Stimulated activated CD4-positive, alpha-beta T cell treated with anti-CD3 and anti-CD28 coated beads, Interleukin-1b, Interleukin-23, amount 100 ng/mL, for 48 hours (primary cell): Measurements from ENCODE around the gene OGT.
"Not testable (repeated sequence)": the region's sequence is repeated elsewhere in the genome, so short reads cannot be mapped to it uniquely, and the experiment has no call there.

Experiments used
- DNase-seq: peaks from one replicate; pipeline ENCODE4 v3.0.0-alpha.2; 2020

OGT gene

GRCh38 chrX:71541210-71542022, 8.5 kb downstream of the OGT start:
- no peak for DNase-seq

- DNase-seq: no peak
These were observed 9.5 kb downstream of the OGT start for GRCh38 chrX:71542411-71542810.

GRCh38 chrX:71542825-71543224, 9.9 kb downstream of the OGT start:
- DNase-seq: no peak

GRCh38 chrX:71543316-71543715, 10.4 kb downstream of the OGT start:
- no peak for DNase-seq

- no peak for DNase-seq
These were observed 12.5 kb downstream of the OGT start for GRCh38 chrX:71545364-71545763.

GRCh38 chrX:71546879-71547278, 14.0 kb downstream of the OGT start:
- DNase-seq: no peak

GRCh38 chrX:71547339-71547738, 14.4 kb downstream of the OGT start:
- DNase-seq: no peak

- no peak for DNase-seq
These were observed 17.1 kb downstream of the OGT start for GRCh38 chrX:71549986-71550385.

GRCh38 chrX:71550578-71550977, 17.7 kb downstream of the OGT start:
- DNase-seq: no peak

GRCh38 chrX:71556036-71556435, 23.1 kb downstream of the OGT start:
- DNase-seq: no peak

- no peak for DNase-seq
These were observed 26.0 kb downstream of the OGT start for GRCh38 chrX:71558920-71559319.

- DNase-seq: not testable (repeated sequence)
These were observed 26.9 kb downstream of the OGT start for GRCh38 chrX:71559773-71560172.

- DNase-seq: no peak
These were observed 31.0 kb downstream of the OGT start for GRCh38 chrX:71563921-71564320.

- DNase-seq: no peak
These were observed 32.7 kb downstream of the OGT start for GRCh38 chrX:71565474-71566041.

- not testable (repeated sequence) for DNase-seq
These were observed 38.5 kb downstream of the OGT start for GRCh38 chrX:71571390-71571789.

GRCh38 chrX:71573590-71573989, 40.7 kb downstream of the OGT start:
- no peak for DNase-seq

- no peak for DNase-seq
These were observed 44.8 kb downstream of the OGT start for GRCh38 chrX:71577682-71578081.

- DNase-seq: no peak
These were observed 45.6 kb downstream of the OGT start, which contains the start of gene GCNA for GRCh38 chrX:71578253-71579135. GCNA (plus strand) TSS chrX:71578437; CDS start chrX:71580822, 2,385 bp downstream.

GRCh38 chrX:71579136-71579989, 46.5 kb downstream of the OGT start:
- no peak for DNase-seq

GRCh38 chrX:71579990-71580380, 47.1 kb downstream of the OGT start:
- no peak for DNase-seq

GRCh38 chrX:71581210-71581609, 48.3 kb downstream of the OGT start:
- no peak for DNase-seq

- DNase-seq: no peak
These were observed 54.0 kb downstream of the OGT start for GRCh38 chrX:71586929-71587328.

- not testable (repeated sequence) for DNase-seq
These were observed 60.3 kb downstream of the OGT start for GRCh38 chrX:71593210-71593609.
